ENCODE results near the gene MTA2.
"Not testable (repeated sequence)": the region's sequence is repeated elsewhere in the genome, so short reads cannot be mapped to it uniquely, and the experiment has no call there.

The MTA2 gene

GRCh38 chr11:62573592-62574362 is 27.9 kb downstream of the MTA2 start, which contains the start of gene EEF1G:
EEF1G (minus strand) TSS chr11:62573891; CDS start chr11:62573842, 49 bp downstream.
- DNase-seq (ENCODE audit: low read depth in 2 of 2) = peak; percentile 100
- peak within 1 kb of the TSS; percentile 95 for H3K4me3 ChIP-seq (replicated peaks in 1 of 2; ENCODE audit: low read depth in 2 of 2, low read length in 2 of 2)
- no peak for TF ChIP-seq CTCF (IDR thresholded peaks at IDR 0.05; ENCODE audit: low read depth, low read length)

- H3K4me3 ChIP-seq (replicated peaks in 1 of 2; ENCODE audit: low read depth in 2 of 2, low read length in 2 of 2) = peak overlapping the region; percentile 95
- peak in 1 of 2 donors; percentile 37 for DNase-seq (ENCODE audit: low read depth in 2 of 2)
- no peak for TF ChIP-seq CTCF (IDR thresholded peaks at IDR 0.05; ENCODE audit: low read depth, low read length)
Observed at GRCh38 chr11:62573006-62573591, 28.6 kb downstream of the MTA2 start.

- DNase-seq (ENCODE audit: low read depth in 2 of 2) = no peak
- peak overlapping the region; percentile 95 for H3K4me3 ChIP-seq (replicated peaks in 1 of 2; ENCODE audit: low read depth in 2 of 2, low read length in 2 of 2)
- TF ChIP-seq CTCF (IDR thresholded peaks at IDR 0.05; ENCODE audit: low read depth, low read length) = no peak
Observed at GRCh38 chr11:62572431-62572830, 29.2 kb downstream of the MTA2 start.

- not testable (repeated sequence) for H3K4me3 ChIP-seq (replicated peaks in 1 of 2; ENCODE audit: low read depth in 2 of 2, low read length in 2 of 2); DNase-seq (ENCODE audit: low read depth in 2 of 2)
Observed at GRCh38 chr11:62571493-62571892, 30.2 kb downstream of the MTA2 start.

- not testable (repeated sequence) for DNase-seq (ENCODE audit: low read depth in 2 of 2); H3K4me3 ChIP-seq (replicated peaks in 1 of 2; ENCODE audit: low read depth in 2 of 2, low read length in 2 of 2)
Observed at GRCh38 chr11:62570903-62571302, 30.8 kb downstream of the MTA2 start.

GRCh38 chr11:62569611-62570010 is 32.1 kb downstream of the MTA2 start:
- H3K4me3 ChIP-seq (replicated peaks in 1 of 2; ENCODE audit: low read depth in 2 of 2, low read length in 2 of 2) = no peak overlapping the region
- DNase-seq (ENCODE audit: low read depth in 2 of 2) = no peak
- no peak for TF ChIP-seq CTCF (IDR thresholded peaks at IDR 0.05; ENCODE audit: low read depth, low read length)

GRCh38 chr11:62567018-62567633 is 34.5 kb downstream of the MTA2 start:
- H3K4me3 ChIP-seq (replicated peaks in 1 of 2; ENCODE audit: low read depth in 2 of 2, low read length in 2 of 2) = no peak overlapping the region
- TF ChIP-seq CTCF (IDR thresholded peaks at IDR 0.05; ENCODE audit: low read depth, low read length) = no peak
- no peak for DNase-seq (ENCODE audit: low read depth in 2 of 2)

Measured in cardiac fibroblast (primary cell).